ENCODE results near the gene TANC1.

TANC1 gene

GRCh38 chr2:159175927-159176326 is 207.5 kb downstream of the TANC1 start:
- Histone ChIP-seq H3K27me3 (ENCODE audit: insufficient read depth, low read length, poor library complexity, severe bottlenecking) (no peaks in the 10 kb centered on the region), H3K4me1 (ENCODE audit: insufficient read depth, low read length, poor library complexity, severe bottlenecking) (peaks cover 9% of the 10 kb centered on the region), H3K9me2 (replicated peaks; ENCODE audit: low read depth, low read length) (no peaks in the 10 kb centered on the region), H2AFZ (ENCODE audit: low read length) (no peak overlapping the region), H3K4me2 (ENCODE audit: low read depth, low read length, poor library complexity, severe bottlenecking) (no peak overlapping the region), H4K20me1 (ENCODE audit: insufficient read depth, low read length, poor library complexity, severe bottlenecking) (no peaks in the 10 kb centered on the region), H3K79me2 (ENCODE audit: insufficient read depth, low read length) (no peaks in the 10 kb centered on the region), H3K4me3 (ENCODE audit: low read length, poor library complexity, severe bottlenecking) (no peak overlapping the region), H3K36me3 (ENCODE audit: insufficient read depth, low read length) (no peaks in the 10 kb centered on the region), H3K9me3 (ENCODE audit: insufficient read depth, low read depth, low read length) (no peaks in the 10 kb centered on the region), H3K9ac (ENCODE audit: low read depth, low read length, poor library complexity, severe bottlenecking) (no peak overlapping the region), H3F3A (ENCODE audit: low read depth) (no peaks in the 10 kb centered on the region)
- TF ChIP-seq CTCF (conservative IDR thresholded peaks at IDR 0.05; ENCODE audit: low read length) (no peak), EZH2phosphoT487 (IDR thresholded peaks at IDR 0.05; ENCODE audit: borderline replicate concordance) (no peak)

GRCh38 chr2:159176555-159176954 is 208.1 kb downstream of the TANC1 start:
- H3K9me2 ChIP-seq (replicated peaks; ENCODE audit: low read depth, low read length), result no peaks in the 10 kb centered on the region
- H3K27me3 ChIP-seq (ENCODE audit: insufficient read depth, low read length, poor library complexity, severe bottlenecking), result no peaks in the 10 kb centered on the region
- TF ChIP-seq EZH2phosphoT487 (IDR thresholded peaks at IDR 0.05; ENCODE audit: borderline replicate concordance), result no peak
- no peak for TF ChIP-seq CTCF (conservative IDR thresholded peaks at IDR 0.05; ENCODE audit: low read length)
- H3K4me1 ChIP-seq (ENCODE audit: insufficient read depth, low read length, poor library complexity, severe bottlenecking), result peaks cover 9% of the 10 kb centered on the region
- H3K9me3 ChIP-seq (ENCODE audit: insufficient read depth, low read depth, low read length), result no peaks in the 10 kb centered on the region
- H4K20me1 ChIP-seq (ENCODE audit: insufficient read depth, low read length, poor library complexity, severe bottlenecking), result no peaks in the 10 kb centered on the region
- no peak overlapping the region for H2AFZ ChIP-seq (ENCODE audit: low read length)
- H3F3A ChIP-seq (ENCODE audit: low read depth), result no peaks in the 10 kb centered on the region
- no peak overlapping the region for H3K4me2 ChIP-seq (ENCODE audit: low read depth, low read length, poor library complexity, severe bottlenecking)
- no peaks in the 10 kb centered on the region for H3K79me2 ChIP-seq (ENCODE audit: insufficient read depth, low read length)
- H3K9ac ChIP-seq (ENCODE audit: low read depth, low read length, poor library complexity, severe bottlenecking), result no peak overlapping the region
- H3K36me3 ChIP-seq (ENCODE audit: insufficient read depth, low read length), result no peaks in the 10 kb centered on the region
- H3K4me3 ChIP-seq (ENCODE audit: low read length, poor library complexity, severe bottlenecking), result no peak overlapping the region

- no peak overlapping the region for H2AFZ ChIP-seq (ENCODE audit: low read length)
- no peaks in the 10 kb centered on the region for H3F3A ChIP-seq (ENCODE audit: low read depth)
- H4K20me1 ChIP-seq (ENCODE audit: insufficient read depth, low read length, poor library complexity, severe bottlenecking), result no peaks in the 10 kb centered on the region
- H3K36me3 ChIP-seq (ENCODE audit: insufficient read depth, low read length), result no peaks in the 10 kb centered on the region
- TF ChIP-seq EZH2phosphoT487 (IDR thresholded peaks at IDR 0.05; ENCODE audit: borderline replicate concordance), result no peak
- no peak for TF ChIP-seq CTCF (conservative IDR thresholded peaks at IDR 0.05; ENCODE audit: low read length)
- no peaks in the 10 kb centered on the region for H3K27me3 ChIP-seq (ENCODE audit: insufficient read depth, low read length, poor library complexity, severe bottlenecking)
- H3K4me3 ChIP-seq (ENCODE audit: low read length, poor library complexity, severe bottlenecking), result no peak overlapping the region
- no peak overlapping the region for H3K9ac ChIP-seq (ENCODE audit: low read depth, low read length, poor library complexity, severe bottlenecking)
- peaks cover 4% of the 10 kb centered on the region for H3K4me1 ChIP-seq (ENCODE audit: insufficient read depth, low read length, poor library complexity, severe bottlenecking)
- H3K9me3 ChIP-seq (ENCODE audit: insufficient read depth, low read depth, low read length), result no peaks in the 10 kb centered on the region
- H3K4me2 ChIP-seq (ENCODE audit: low read depth, low read length, poor library complexity, severe bottlenecking), result no peak overlapping the region
- no peaks in the 10 kb centered on the region for H3K9me2 ChIP-seq (replicated peaks; ENCODE audit: low read depth, low read length)
- no peaks in the 10 kb centered on the region for H3K79me2 ChIP-seq (ENCODE audit: insufficient read depth, low read length)
Measured at GRCh38 chr2:159177357-159177756, 208.9 kb downstream of the TANC1 start.
